ENCODE data around the gene SPEN.

- no peak for TF ChIP-seq POLR2A (IDR thresholded peaks at IDR 0.05; ENCODE audit: low read depth, low read length)
- no peak for TF ChIP-seq POLR2AphosphoS5 (IDR thresholded peaks at IDR 0.05; ENCODE audit: low read depth, low read length)
Observed at GRCh38 chr1:15916916-15917315, 69.4 kb downstream of the SPEN start.
